Thyroid gland (tissue), 4 donors: ENCODE data around the gene PDGFC.

Experiments
- POLR2A ChIP-seq, 2 donors: fragments of 450-650 bp; IDR thresholded peaks; one replicate each; pipeline ENCODE4 v1.6.1; 2017; ENCODE audit warnings: antibody characterized with exemption in 2 of 2, mild to moderate bottlenecking in 2 of 2, moderate library complexity in 1 of 2
- TF ChIP-seq, protein P1 (sequence below), 6 experiments: fragments of 200-600 bp in 3 of 6; fragments of 450-650 bp in 3 of 6; sonication (generic) in 3 of 6; IDR thresholded peaks; one replicate each; pipeline ENCODE4 v1.5.1; 2016 to 2019; ENCODE audit warnings: antibody characterized with exemption in 6 of 6, mild to moderate bottlenecking in 2 of 6, inconsistent platforms in 1 of 6, moderate library complexity in 1 of 6

DNA sequence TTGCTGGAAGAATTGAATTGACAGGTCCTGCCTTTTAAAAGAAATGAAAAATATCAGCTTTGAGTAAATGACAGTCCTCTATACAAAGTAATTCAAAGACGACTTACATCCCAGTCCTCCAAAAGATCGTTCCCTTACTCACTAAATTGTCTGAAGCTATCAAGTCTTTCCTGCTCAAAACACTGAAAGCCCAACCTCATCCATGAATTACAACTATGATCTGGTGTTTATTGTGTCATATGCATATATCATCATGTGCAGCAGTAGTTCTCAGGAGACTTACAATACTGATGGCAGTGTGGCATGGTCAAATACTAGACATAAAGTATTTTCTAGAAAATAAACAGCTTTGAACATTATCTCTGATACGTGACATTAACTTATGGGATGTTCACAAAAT lies 97.8 kb downstream of the PDGFC start:
- TF ChIP-seq, protein P1, sequence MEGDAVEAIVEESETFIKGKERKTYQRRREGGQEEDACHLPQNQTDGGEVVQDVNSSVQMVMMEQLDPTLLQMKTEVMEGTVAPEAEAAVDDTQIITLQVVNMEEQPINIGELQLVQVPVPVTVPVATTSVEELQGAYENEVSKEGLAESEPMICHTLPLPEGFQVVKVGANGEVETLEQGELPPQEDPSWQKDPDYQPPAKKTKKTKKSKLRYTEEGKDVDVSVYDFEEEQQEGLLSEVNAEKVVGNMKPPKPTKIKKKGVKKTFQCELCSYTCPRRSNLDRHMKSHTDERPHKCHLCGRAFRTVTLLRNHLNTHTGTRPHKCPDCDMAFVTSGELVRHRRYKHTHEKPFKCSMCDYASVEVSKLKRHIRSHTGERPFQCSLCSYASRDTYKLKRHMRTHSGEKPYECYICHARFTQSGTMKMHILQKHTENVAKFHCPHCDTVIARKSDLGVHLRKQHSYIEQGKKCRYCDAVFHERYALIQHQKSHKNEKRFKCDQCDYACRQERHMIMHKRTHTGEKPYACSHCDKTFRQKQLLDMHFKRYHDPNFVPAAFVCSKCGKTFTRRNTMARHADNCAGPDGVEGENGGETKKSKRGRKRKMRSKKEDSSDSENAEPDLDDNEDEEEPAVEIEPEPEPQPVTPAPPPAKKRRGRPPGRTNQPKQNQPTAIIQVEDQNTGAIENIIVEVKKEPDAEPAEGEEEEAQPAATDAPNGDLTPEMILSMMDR (IDR thresholded peaks at IDR 0.05), result no peak
- TF ChIP-seq POLR2A (IDR thresholded peaks at IDR 0.05), result no peak
